NT2/D1 (cell line): ENCODE data around the gene MYOD1.

Experiments used
- SUZ12 ChIP-seq: IDR thresholded peaks from 2 replicates; pipeline ENCODE4 v1.6.1; 2011; ENCODE audit not compliant: insufficient read length, insufficient read depth; ENCODE audit errors: extremely low read depth
- YY1 ChIP-seq: IDR thresholded peaks from 2 replicates; pipeline ENCODE4 v1.6.1; 2011; ENCODE audit not compliant: insufficient read length, insufficient read depth
- ZNF274 ChIP-seq: IDR thresholded peaks from 2 replicates; pipeline ENCODE4 v1.6.1; 2011; ENCODE audit warnings: mild to moderate bottlenecking, low read depth, low read length

- TF ChIP-seq SUZ12 (no peak), YY1 (no peak), ZNF274 (no peak)
Observed at GRCh38 chr11:17744151-17744940, 25.0 kb downstream of the MYOD1 start.
